Right lobe of liver (tissue), 6 donors: ENCODE measurements around the gene CTBP1. TPM values are rescaled to one million over a fixed set of nuclear protein-coding genes. Genes with fewer than 3 reads are reported as not detected.
A peak's percentile ranks its signal among the peaks of the same experiment; 100 is the strongest.

Experiments
- ATAC-seq, 4 donors: fragments of 200-7000 bp; cut with Tn5 transposase; one replicate each; pipeline ENCODE4 v1.9.1; 2020; ENCODE audit warnings: mild to moderate bottlenecking in 4 of 4, moderate library complexity in 4 of 4
- DNase-seq, 3 donors: peaks; one replicate each; pipeline ENCODE4 v3.0.0-alpha.2; 2020
- H3K27ac ChIP-seq, 3 donors: fragments of 200-600 bp; one replicate each; pipeline ENCODE4 v1.8.0; 2022
- H3K27me3 ChIP-seq, 2 donors: fragments of 200-600 bp; one replicate each; pipeline ENCODE4 v1.8.0; 2022
- H3K36me3 ChIP-seq, 4 donors: fragments of 200-600 bp; sonication (generic) in 1 of 4; one replicate each; pipeline versions ENCODE4 v1.5.1 to v1.8.0; 2017 to 2022; ENCODE audit warnings: control low read depth in 1 of 4
- H3K4me1 ChIP-seq, 4 donors: fragments of 200-600 bp; sonication (generic) in 1 of 4; one replicate each; pipeline versions ENCODE4 v1.5.1 to v1.8.0; 2017 to 2022; ENCODE audit warnings: control low read depth in 1 of 4
- H3K4me3 ChIP-seq, 3 donors: fragments of 200-600 bp; one replicate each; pipeline ENCODE4 v1.8.0; 2022
- H3K9me3 ChIP-seq, 4 donors: fragments of 200-600 bp; sonication (generic) in 1 of 4; one replicate each; pipeline versions ENCODE4 v1.5.1 to v1.8.0; 2017 to 2022; ENCODE audit warnings: control low read depth in 1 of 4
- CTCF ChIP-seq, 4 donors: fragments of 200-600 bp in 3 of 4; fragments of 450-650 bp in 1 of 4; IDR thresholded peaks; one replicate each; pipeline versions ENCODE4 v1.5.1 to v1.8.0; 2016 to 2022; ENCODE audit warnings: antibody characterized with exemption in 4 of 4, mild to moderate bottlenecking in 2 of 4
- POLR2A ChIP-seq: fragments of 450-650 bp; IDR thresholded peaks from one replicate; pipeline ENCODE4 v1.6.1; 2017; ENCODE audit warnings: antibody characterized with exemption, mild to moderate bottlenecking
- WGBS: methylation state at CpG from one replicate; pipeline ENCODE4 v1.1.6; 2018; ENCODE audit warnings: low coverage, low lambda C conversion rate; ENCODE audit not compliant: insufficient coverage; ENCODE audit errors: missing lambda C conversion rate; 5-methylcytosine and 5-hydroxymethylcytosine counted together
- intact Hi-C, 2 donors: fragments of 100-400 bp; cut with DNase I; formaldehyde crosslinking; loops; one replicate each; pipeline versions ENCODE4 v1.11.2 to v1.14.1; 2022
- total RNA-seq, 6 experiments: library from RNA; depleted of rRNA in 2 of 6; stranded (reverse); fragments of >200 nt in 2 of 6; fragmentation: NEBNext Ultra II Directional in 3 of 6; extraction: Animal tissue kit (Norgen Biotek cat#: 25700) in 3 of 6; gene quantifications; one replicate each; pipeline versions ENCODE4 v1.1.0 to v1.2.4, GENCODE V29; 2016 to 2023
- donor health status: DM: no; HTN: yes; CAD: no.
- donor health status: DM: no; HTN: no; CAD: no.
- donor health status: DM: no; HTN: no; CAD: no.
- donor health status: DM: no; HTN: yes; CAD: no.
- donor health status: DM: no; HTN: yes; CAD: no.

The CTBP1 gene
- total RNA-seq, 6 experiments from 2014 or later, result 74.8 to 85.5 (median 79.4) TPM

- 67% methylated on average over 9 of the region's 9 CpGs for WGBS
- H3K9me3 ChIP-seq, result no peaks in the 10 kb centered on the region
- TF ChIP-seq CTCF (IDR thresholded peaks at IDR 0.05) (no peak), POLR2A (no peak)
- H3K4me1 ChIP-seq, result no peaks in the 10 kb centered on the region
- DNase-seq, result no peak
- H3K36me3 ChIP-seq, result no peaks in the 10 kb centered on the region
- intact Hi-C loops, result no loop called here
- no peak overlapping the region for H3K4me3 ChIP-seq
- ATAC-seq, result peak in 1 of 4 donors; percentile 44
- H3K27ac ChIP-seq, result no peak overlapping the region
- H3K27me3 ChIP-seq, result no peaks in the 10 kb centered on the region
Observed at GRCh38 chr4:1274871-1275270, 25.9 kb upstream of the CTBP1 start.

GRCh38 chr4:1271686-1272085 is 22.8 kb upstream of the CTBP1 start:
- no peak overlapping the region for H3K27ac ChIP-seq
- intact Hi-C loops, result no loop called here
- 96% methylated on average over 3 of the region's 5 CpGs for WGBS

GRCh38 chr4:1269209-1269608 is 20.3 kb upstream of the CTBP1 start:
- H3K4me1 ChIP-seq, result no peaks in the 10 kb centered on the region
- H3K36me3 ChIP-seq, result no peaks in the 10 kb centered on the region
- no peak for ATAC-seq
- no peak for TF ChIP-seq CTCF (IDR thresholded peaks at IDR 0.05)
- TF ChIP-seq POLR2A, result no peak
- no peaks in the 10 kb centered on the region for H3K9me3 ChIP-seq
- intact Hi-C loops, result no loop called here
- no peak overlapping the region for H3K4me3 ChIP-seq
- DNase-seq, result no peak
- no peak overlapping the region for H3K27ac ChIP-seq
- H3K27me3 ChIP-seq, result no peaks in the 10 kb centered on the region

More at GRCh38 chr4:1271686-1272085, 22.8 kb upstream of the CTBP1 start:
- Histone ChIP-seq H3K36me3 (no peaks in the 10 kb centered on the region), H3K9me3 (no peaks in the 10 kb centered on the region), H3K4me1 (no peaks in the 10 kb centered on the region), H3K4me3 (no peak overlapping the region), H3K27me3 (no peaks in the 10 kb centered on the region)
- DNase-seq, result no peak
- TF ChIP-seq CTCF (IDR thresholded peaks at IDR 0.05), result no peak
- no peak for TF ChIP-seq POLR2A
- no peak for ATAC-seq

- H3K27ac ChIP-seq, result no peak overlapping the region
- H3K4me1 ChIP-seq, result no peaks in the 10 kb centered on the region
- WGBS, result 76% methylated on average over 9 of the region's 9 CpGs
- ATAC-seq, result no peak
- intact Hi-C loops, result no loop called here
- TF ChIP-seq CTCF (IDR thresholded peaks at IDR 0.05) (no peak), POLR2A (no peak)
- DNase-seq, result no peak
- H3K36me3 ChIP-seq, result no peaks in the 10 kb centered on the region
- H3K4me3 ChIP-seq, result no peak overlapping the region
- H3K9me3 ChIP-seq, result no peaks in the 10 kb centered on the region
- no peaks in the 10 kb centered on the region for H3K27me3 ChIP-seq
Observed at GRCh38 chr4:1266881-1267763, 18.2 kb upstream of the CTBP1 start.
